Vagina (tissue), 2 donors: ENCODE results near the gene CADM4.

Experiments used
- CTCF ChIP-seq, 3 experiments: fragments of 450-650 bp in 2 of 3; fragments of 200-600 bp in 1 of 3; sonication (generic) in 1 of 3; IDR thresholded peaks; one replicate each; pipeline ENCODE4 v1.5.1; 2017 to 2019; ENCODE audit warnings: antibody characterized with exemption in 3 of 3, mild to moderate bottlenecking in 2 of 3, moderate library complexity in 2 of 3
- POLR2A ChIP-seq, 2 donors: fragments of 450-650 bp; IDR thresholded peaks; one replicate each; pipeline ENCODE4 v1.6.1; 2017; ENCODE audit warnings: antibody characterized with exemption in 2 of 2, mild to moderate bottlenecking in 2 of 2, moderate library complexity in 2 of 2
- POLR2AphosphoS5 ChIP-seq, 2 donors: sonication (generic); formaldehyde crosslinking; IDR thresholded peaks; one replicate each; pipeline ENCODE4 v1.9.0; 2017; ENCODE audit warnings: antibody characterized with exemption in 2 of 2, mild to moderate bottlenecking in 2 of 2, low read depth in 1 of 2; ENCODE audit not compliant: insufficient read depth in 1 of 2

GRCh38 chr19:43682824-43683661 is 43.4 kb upstream of the CADM4 start:
- no peak for TF ChIP-seq POLR2A (IDR thresholded peaks at IDR 0.05)
- TF ChIP-seq POLR2AphosphoS5 (IDR thresholded peaks at IDR 0.05; ENCODE audit: insufficient read depth in 1 of 2, low read depth in 1 of 2): no peak
- no peak for TF ChIP-seq CTCF (IDR thresholded peaks at IDR 0.05)
